Epithelial cell of proximal tubule (primary cell): ENCODE results near the gene EZH1. TPM values are rescaled to one million over a fixed set of nuclear protein-coding genes. Genes with fewer than 3 reads are reported as not detected.

Source experiments
- DNase-seq: peaks from one replicate; pipeline ENCODE4 v3.0.0-alpha.2; 2011; ENCODE audit warnings: low read depth
- H3K4me3 ChIP-seq: 2 replicates; pipeline ENCODE4 v1.5.1; 2011; ENCODE audit warnings: low read depth, mild to moderate bottlenecking, low read length
- CTCF ChIP-seq: conservative IDR thresholded peaks from 2 replicates; pipeline ENCODE4 v1.5.1; 2012; ENCODE audit warnings: low read depth, mild to moderate bottlenecking, low read length
- total RNA-seq: library from RNA; depleted of rRNA; stranded (reverse); fragments of >200 nt; gene quantifications from 2 replicates; pipeline ENCODE4 v1.2.3, GENCODE V29; 2015

EZH1 gene
- total RNA-seq, 1 donor from 2014 or later = 14.4 TPM

- TF ChIP-seq CTCF = no peak
- no peak for DNase-seq
- no peak overlapping the region for H3K4me3 ChIP-seq
Observed at GRCh38 chr17:42691021-42691545, 53.8 kb downstream of the EZH1 start.

GRCh38 chr17:42690596-42690995, 54.2 kb downstream of the EZH1 start:
- no peak for DNase-seq
- no peak overlapping the region for H3K4me3 ChIP-seq
- no peak for TF ChIP-seq CTCF

DNA sequence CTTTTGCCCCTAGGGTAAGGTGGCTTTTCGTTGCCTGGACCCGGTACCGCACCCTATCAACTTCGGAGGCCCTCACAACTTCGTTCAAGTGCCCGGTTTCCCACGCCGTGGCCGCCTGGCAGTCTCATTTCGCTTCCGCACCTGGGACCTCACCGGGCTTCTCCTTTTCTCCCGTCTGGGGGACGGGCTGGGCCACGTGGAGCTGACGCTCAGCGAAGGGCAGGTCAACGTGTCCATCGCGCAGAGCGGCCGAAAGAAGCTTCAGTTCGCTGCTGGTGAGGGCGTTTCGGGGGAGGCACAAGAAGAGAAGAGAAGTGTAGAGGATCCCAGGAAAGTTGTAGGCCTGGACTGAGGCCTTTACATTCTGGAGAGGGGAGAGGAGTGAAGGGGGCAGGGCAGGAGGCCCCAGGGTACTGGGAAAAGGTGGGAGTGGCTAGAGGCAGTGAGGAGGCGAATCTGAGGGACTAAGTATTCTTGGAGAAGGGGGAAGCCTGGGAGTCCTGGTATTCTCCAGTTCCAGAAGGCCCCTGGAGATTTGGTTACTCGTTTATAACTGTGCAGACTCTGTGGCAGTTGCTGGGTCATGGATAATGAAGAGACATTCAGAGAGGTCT, 57.0 kb downstream of the EZH1 start:
- H3K4me3 ChIP-seq = no peak overlapping the region
- no peak for TF ChIP-seq CTCF
- DNase-seq = no peak

DNA sequence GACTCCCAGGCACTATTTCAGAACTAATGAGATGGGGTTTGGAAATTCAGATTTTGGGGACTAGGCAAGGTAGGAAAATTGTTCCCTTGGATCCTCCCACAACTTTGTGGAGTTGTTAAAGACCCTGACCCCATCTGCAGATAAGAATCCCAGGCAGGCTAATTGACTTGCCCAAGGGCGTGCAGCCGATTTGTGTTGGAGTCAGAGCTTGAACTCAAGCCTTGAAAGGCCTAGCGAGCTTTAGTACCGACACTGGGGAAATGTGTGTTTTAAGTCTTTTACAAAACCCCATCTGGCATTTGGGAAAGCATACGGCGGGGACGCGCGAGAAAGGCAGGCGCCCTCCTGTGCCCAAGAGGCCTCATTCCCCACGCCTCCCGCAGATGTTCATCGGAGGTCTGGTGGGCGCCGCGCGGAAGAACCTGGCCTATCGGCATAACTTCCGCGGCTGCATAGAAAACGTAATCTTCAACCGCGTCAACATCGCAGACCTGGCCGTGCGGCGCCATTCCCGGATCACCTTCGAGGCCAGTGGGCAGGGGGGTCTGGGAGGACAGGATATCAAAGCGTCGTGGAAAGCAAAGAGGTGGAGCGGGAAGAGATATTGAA, 58.2 kb downstream of the EZH1 start:
- DNase-seq = no peak
- H3K4me3 ChIP-seq = no peak overlapping the region
- no peak for TF ChIP-seq CTCF

DNA sequence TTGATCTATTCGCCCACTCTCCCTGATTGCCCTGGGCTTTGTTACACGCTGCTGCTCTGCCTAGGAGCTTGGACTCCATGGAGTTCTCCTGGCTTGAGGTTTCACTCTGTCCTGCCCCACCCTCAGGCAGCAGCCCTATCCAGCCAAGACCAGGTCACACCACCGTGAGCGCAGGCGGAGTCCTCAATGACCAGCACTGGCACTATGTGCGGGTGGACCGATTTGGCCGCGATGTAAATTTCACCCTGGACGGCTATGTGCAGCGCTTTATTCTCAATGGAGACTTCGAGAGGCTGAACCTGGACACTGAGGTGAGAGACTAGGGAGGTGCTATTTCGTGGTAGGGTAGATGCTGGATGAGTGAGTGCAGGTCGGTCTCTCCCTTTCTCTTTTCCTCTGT, 59.0 kb downstream of the EZH1 start:
- no peak for TF ChIP-seq CTCF
- no peak for DNase-seq
- H3K4me3 ChIP-seq = no peak overlapping the region

DNA sequence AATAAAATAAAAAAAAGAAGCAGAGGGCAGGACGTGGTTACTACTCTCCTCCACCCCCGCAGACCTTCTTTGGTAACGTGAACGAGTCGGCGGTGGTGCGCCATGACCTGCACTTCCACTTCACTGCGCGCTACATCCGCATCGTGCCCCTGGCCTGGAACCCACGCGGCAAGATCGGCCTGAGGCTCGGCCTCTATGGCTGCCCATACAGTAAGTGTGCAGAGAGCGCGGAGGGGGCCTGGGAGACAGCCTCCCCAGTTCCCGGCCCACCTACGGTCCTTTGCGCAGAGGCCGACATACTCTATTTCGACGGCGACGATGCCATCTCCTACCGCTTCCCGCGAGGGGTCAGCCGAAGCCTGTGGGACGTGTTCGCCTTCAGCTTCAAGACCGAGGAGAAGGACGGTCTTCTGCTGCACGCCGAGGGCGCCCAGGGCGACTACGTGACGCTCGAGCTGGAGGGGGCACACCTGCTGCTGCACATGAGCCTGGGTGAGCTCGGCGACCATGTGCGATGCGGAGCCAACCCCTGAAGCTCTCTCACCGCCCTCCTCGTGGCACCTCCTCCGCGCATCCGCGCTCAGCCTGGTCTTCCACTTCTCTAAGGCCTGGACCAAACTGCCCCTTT, 59.8 kb downstream of the EZH1 start:
- no peak for DNase-seq
- TF ChIP-seq CTCF = no peak
- H3K4me3 ChIP-seq = no peak overlapping the region
